Astrocyte of the spinal cord (primary cell): ENCODE measurements around the gene PLXNC1.

Experiments
- DNase-seq: peaks from one replicate; pipeline ENCODE4 v3.0.0; 2011; ENCODE audit warnings: low read depth, low spot score
- H3K4me3 ChIP-seq: 2 replicates; pipeline ENCODE4 v1.5.1; 2011; ENCODE audit warnings: low read depth, mild to moderate bottlenecking, low read length, moderate library complexity
- CTCF ChIP-seq: IDR thresholded peaks from 2 replicates; pipeline ENCODE4 v1.5.1; 2012; ENCODE audit warnings: low read depth, mild to moderate bottlenecking, low read length, inconsistent platforms
- in situ Hi-C: cut with HindIII; loops from 2 replicates; pipeline ENCODE4 v1.10.0; 2017; ENCODE audit warnings: low sequenced_read_pairs

Gene PLXNC1

DNA sequence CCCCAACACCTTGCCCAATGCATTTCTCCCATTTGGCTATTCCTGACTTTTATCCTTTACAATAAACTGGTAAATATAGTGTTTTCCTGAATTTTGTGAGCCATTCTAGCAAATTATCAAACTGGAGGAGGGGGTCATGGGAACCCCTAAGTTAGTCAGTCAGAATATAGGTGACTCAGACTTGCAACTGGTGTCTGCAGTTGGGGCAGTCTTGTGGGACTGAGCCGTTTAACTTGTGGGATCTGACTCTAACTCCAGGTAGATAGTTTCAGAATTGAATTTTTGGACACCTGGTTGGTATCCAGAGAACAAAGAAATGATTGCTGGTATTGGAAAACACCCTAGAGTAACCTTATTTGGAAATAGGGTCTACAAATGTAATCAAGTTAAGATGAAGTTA, 177.9 kb downstream of the PLXNC1 start:
- TF ChIP-seq CTCF, result no peak
- DNase-seq, result no peak
- in situ Hi-C loops, result no loop called here
- H3K4me3 ChIP-seq, result no peak overlapping the region

DNA sequence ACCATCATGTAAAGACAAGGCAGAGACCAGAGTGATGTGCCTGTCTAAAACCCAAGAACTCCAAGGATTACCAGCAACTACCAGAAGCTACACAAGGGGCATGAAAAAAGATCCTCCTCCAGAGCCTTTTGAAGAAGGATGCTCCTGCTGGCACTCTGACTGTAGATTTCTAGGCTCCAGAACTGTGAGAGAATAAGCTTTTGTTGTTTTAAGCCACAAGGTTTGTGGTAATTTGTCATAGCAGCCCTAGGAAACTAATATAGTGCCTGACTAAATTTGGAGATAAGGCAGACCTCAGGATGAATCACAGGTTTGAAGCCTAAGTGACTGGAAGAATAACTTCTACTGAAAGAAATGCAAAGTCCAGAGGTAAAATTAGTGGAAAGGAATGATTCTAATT, 178.3 kb downstream of the PLXNC1 start:
- no peak overlapping the region for H3K4me3 ChIP-seq
- TF ChIP-seq CTCF, result no peak
- peak; percentile 73 for DNase-seq
- in situ Hi-C loops, result no loop called here

DNA sequence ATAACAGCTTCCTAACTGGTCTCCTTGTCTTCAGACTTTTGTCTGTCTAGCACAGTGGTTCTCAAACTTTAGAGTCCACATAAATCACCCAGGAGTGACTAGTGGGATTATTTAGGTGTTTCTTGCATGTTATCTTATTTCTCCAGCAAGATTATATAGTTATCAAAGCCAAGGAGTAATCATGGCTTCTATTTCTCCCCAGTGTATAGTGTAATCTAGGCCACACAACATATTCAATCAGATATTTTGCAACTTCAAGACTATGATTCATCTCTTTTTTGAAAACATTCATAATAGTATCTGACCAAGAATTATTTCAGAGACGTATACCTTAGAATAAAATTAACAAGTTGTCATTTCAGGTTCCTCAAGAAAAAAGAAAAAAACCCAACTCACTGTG, 179.4 kb downstream of the PLXNC1 start:
- no peak for DNase-seq
- TF ChIP-seq CTCF, result no peak
- H3K4me3 ChIP-seq, result no peak overlapping the region
- in situ Hi-C loops, result no loop called here

DNA sequence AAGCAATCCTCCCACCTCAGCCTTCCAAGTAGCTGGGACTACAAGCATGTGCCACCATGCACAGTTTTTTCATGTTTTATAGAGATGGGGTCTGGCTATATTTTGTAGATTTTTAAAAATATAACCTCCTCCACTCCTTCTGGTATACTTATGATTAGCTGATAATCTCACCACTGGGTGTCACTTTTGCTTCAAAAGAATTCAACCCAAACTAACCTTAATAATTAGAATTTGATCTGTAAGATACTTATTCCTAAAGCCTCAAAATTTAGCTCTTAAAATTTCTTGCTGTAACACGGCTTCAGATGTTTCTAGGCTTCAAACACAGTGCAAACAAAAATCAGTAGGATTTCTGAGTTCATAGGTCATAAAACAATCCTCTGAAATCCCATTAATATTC, 181.0 kb downstream of the PLXNC1 start:
- in situ Hi-C loops, result no loop called here
- no peak for DNase-seq
- no peak for TF ChIP-seq CTCF
- no peak overlapping the region for H3K4me3 ChIP-seq

DNA sequence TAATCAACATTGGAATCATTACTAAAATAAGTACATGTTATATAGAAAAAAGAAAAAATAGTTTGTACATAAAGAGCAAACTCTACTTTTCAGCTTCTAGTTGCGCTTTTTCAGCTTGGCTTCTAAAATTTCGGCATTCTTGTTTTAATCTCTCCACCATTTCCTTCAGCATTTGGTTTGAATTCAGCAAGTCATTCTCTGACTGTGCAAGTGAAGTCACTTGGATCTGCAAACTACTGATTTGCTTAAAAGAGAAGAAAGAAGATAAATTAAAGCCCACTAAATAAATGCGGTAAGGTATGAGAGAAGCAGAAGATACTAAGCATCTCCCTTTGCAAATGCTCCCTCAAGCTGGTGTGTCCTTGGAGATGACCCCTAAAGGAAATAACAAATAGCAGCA, 185.0 kb downstream of the PLXNC1 start:
- no peak overlapping the region for H3K4me3 ChIP-seq
- no peak for DNase-seq
- no peak for TF ChIP-seq CTCF
- in situ Hi-C loops, result no loop called here

DNA sequence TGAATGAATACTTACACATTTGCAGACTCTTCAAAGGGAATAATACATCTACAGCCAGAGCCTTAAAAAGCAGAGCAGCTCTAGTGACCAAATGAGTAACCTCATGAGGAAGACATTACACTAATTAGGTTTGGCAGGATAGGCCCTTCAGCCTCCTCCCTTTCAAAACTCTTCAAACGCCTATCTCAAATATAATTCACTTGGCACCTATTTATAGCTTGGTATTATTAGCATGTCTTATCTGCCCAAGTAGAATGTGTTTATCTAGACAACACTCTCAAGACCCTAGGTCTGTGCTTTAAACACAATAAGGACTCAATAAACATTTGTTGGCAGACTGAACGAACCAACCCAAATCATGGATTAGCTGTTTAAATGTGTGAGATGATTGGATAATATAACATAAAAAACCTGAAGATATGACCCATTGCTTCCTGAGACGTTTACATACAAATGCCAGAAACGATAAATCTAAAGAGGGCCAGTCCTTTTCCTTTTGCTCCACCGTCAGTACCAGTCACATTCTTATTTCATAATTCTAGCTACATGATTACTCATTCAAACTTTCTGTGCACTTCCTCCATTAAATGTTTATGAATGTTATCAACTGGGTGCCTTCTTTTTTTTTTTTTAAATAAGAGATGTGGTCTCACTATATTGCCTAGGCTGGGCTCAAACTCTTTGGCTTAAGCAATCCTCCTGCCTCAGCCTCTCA, 188.0 kb downstream of the PLXNC1 start:
- DNase-seq, result no peak
- H3K4me3 ChIP-seq, result no peak overlapping the region
- TF ChIP-seq CTCF, result no peak
- in situ Hi-C loops, result no loop called here
